K562 (cell line): ENCODE measurements around the gene AAK1. TPM values are rescaled to one million over a fixed set of nuclear protein-coding genes. Genes with fewer than 3 reads are reported as not detected.
A peak's percentile ranks its signal among the peaks of the same experiment; 100 is the strongest.

Experiments used
- ATAC-seq: fragments of 200-7000 bp; cut with Tn5 transposase; 3 replicates; pipeline ENCODE4 v1.9.1; 2020; ENCODE audit warnings: moderate library complexity
- BruUV-seq: library from RNA; stranded (reverse); fragments of 400-500 nt; replicated peaks from 2 replicates; lab custom pipeline; 2021; lab: Mats Ljungman, UMichigan
- CTCF ChIA-PET: fragments of 300-600 bp; formaldehyde crosslinking; extraction: SDS; loops from one replicate; lab custom pipeline; 2021; ENCODE audit warnings: low intra/inter-chr PET ratio; lab: Yijun Ruan, JAX
- POLR2A ChIA-PET: fragments of 300-600, 350-650 bp; sonication (Branson Sonifier 250); formaldehyde crosslinking; extraction: SDS; loops from one replicate; lab custom pipeline; 2021; ENCODE audit warnings: antibody characterized with exemption, inconsistent platforms; lab: Yijun Ruan, JAX
- DNase-seq, 4 experiments: peaks; one replicate each; pipeline versions ENCODE4 v3.0.0 to v3.0.0-alpha.2; 2011 to 2018; ENCODE audit warnings: low spot score in 3 of 4, mixed read lengths in 3 of 4; ENCODE audit errors: extremely low read depth in 1 of 4
- FAIRE-seq: peaks from 2 replicates; lab custom pipeline; 2011; peaks lifted over from hg19 to GRCh38; lab: Jason Lieb, UNC
- H2AFZ ChIP-seq: 2 replicates; pipeline ENCODE4 v1.6.0; 2011; ENCODE audit warnings: low read depth, low read length, control low read depth, inconsistent platforms
- H3K27ac ChIP-seq: fragments of 200-600 bp; 3 replicates; pipeline ENCODE4 v1.8.0; 2011; ENCODE audit warnings: low read depth, mild to moderate bottlenecking, control low read depth, inconsistent platforms, low read length, moderate library complexity, mixed read lengths; ENCODE audit errors: extremely low read depth
- H3K27me3 ChIP-seq, 2 experiments: fragments of 300-600 bp in 1 of 2; 2 replicates in 1 of 2; 3 replicates in 1 of 2; pipeline versions ENCODE4 v1.6.0 to v1.8.0; 2011; ENCODE audit warnings: inconsistent platforms in 2 of 2, low read length in 2 of 2, mild to moderate bottlenecking in 1 of 2, mixed read lengths in 1 of 2, moderate library complexity in 1 of 2; ENCODE audit not compliant: control insufficient read depth in 2 of 2, insufficient read depth in 2 of 2
- H3K36me3 ChIP-seq: fragments of 300-600 bp; 3 replicates; pipeline ENCODE4 v1.8.0; 2011; ENCODE audit warnings: mild to moderate bottlenecking, low read length, inconsistent platforms; ENCODE audit not compliant: control insufficient read depth, insufficient read depth
- H3K4me1 ChIP-seq, 2 experiments: fragments of 200-600 bp in 1 of 2; replicated peaks in 1 of 2; 2 replicates in 1 of 2; 3 replicates in 1 of 2; pipeline versions ENCODE4 v1.5.1 to v1.8.0; 2011; ENCODE audit warnings: inconsistent platforms in 2 of 2, low read length in 2 of 2, mild to moderate bottlenecking in 1 of 2, mixed read lengths in 1 of 2, moderate library complexity in 1 of 2; ENCODE audit not compliant: control insufficient read depth in 2 of 2, insufficient read depth in 2 of 2
- H3K4me2 ChIP-seq: 2 replicates; pipeline ENCODE4 v1.6.1; 2011; ENCODE audit warnings: low read length, control low read depth, inconsistent platforms, mixed read lengths; ENCODE audit not compliant: insufficient read depth
- H3K4me3 ChIP-seq: fragments of 200-600 bp; sonication (generic), shearing (Covaris generic); 2 replicates; pipeline ENCODE4 v1.5.1; 2016; ENCODE audit warnings: control low read depth, inconsistent platforms
- H3K79me2 ChIP-seq: fragments of 200-600 bp; 3 replicates; pipeline ENCODE4 v1.8.0; 2011; ENCODE audit warnings: low read length, inconsistent platforms; ENCODE audit not compliant: control insufficient read depth, insufficient read depth
- H3K9ac ChIP-seq, 2 experiments: 2 replicates each; pipeline versions ENCODE4 v1.6.0 to v1.6.1; 2011; ENCODE audit warnings: low read depth in 2 of 2, low read length in 2 of 2, control low read depth in 1 of 2, inconsistent platforms in 1 of 2, mild to moderate bottlenecking in 1 of 2, mixed read lengths in 1 of 2; ENCODE audit not compliant: insufficient read depth in 1 of 2
- H3K9me1 ChIP-seq: one replicate; pipeline ENCODE4 v1.6.0; 2011; ENCODE audit warnings: inconsistent platforms, mild to moderate bottlenecking, low read length, moderate library complexity; ENCODE audit not compliant: control insufficient read depth, insufficient read depth
- H3K9me3 ChIP-seq: replicated peaks from 2 replicates; pipeline ENCODE4 v1.5.1; 2011; ENCODE audit warnings: low read depth, low read length, inconsistent platforms; ENCODE audit not compliant: control insufficient read depth, insufficient read depth
- H4K20me1 ChIP-seq: replicated peaks from 2 replicates; pipeline ENCODE4 v1.6.1; 2011; ENCODE audit warnings: low read length, inconsistent platforms, mixed read lengths; ENCODE audit not compliant: control insufficient read depth, insufficient read depth
- CEBPB ChIP-seq: fragments of 450-650 bp; IDR thresholded peaks from 2 replicates; pipeline ENCODE4 v1.6.1; 2016; ENCODE audit warnings: missing genetic modification characterization, missing compliant biosample characterization
- CEBPG ChIP-seq, 3 experiments: fragments of 200-800 bp in 1 of 3; sonication (Bioruptor generic) in 1 of 3; sonication (generic) in 1 of 3; formaldehyde crosslinking in 1 of 3; IDR thresholded peaks in 2 of 3; conservative IDR thresholded peaks in 1 of 3; 2 replicates each; pipeline versions ENCODE4 v1.6.1 to v1.8.0; 2016 to 2022; ENCODE audit warnings: missing compliant biosample characterization in 2 of 3, missing genetic modification characterization in 2 of 3, mild to moderate bottlenecking in 1 of 3, missing genetic modification reagents in 1 of 3
- JUN ChIP-seq, 2 experiments: sonication (generic) in 1 of 2; formaldehyde crosslinking in 1 of 2; IDR thresholded peaks; 2 replicates each; pipeline versions ENCODE4 v1.6.1 to v1.8.0; 2012 to 2022; ENCODE audit warnings: borderline replicate concordance in 2 of 2, mild to moderate bottlenecking in 2 of 2, improper control_type of control experiment in 1 of 2, low read depth in 1 of 2, low read length in 1 of 2, missing genetic modification reagents in 1 of 2
- ZNF436 ChIP-seq: fragments of 250-450, 450-650 bp; sonication (Bioruptor Pico); formaldehyde crosslinking; IDR thresholded peaks from 2 replicates; pipeline ENCODE4 v1.7.0; 2020; ENCODE audit warnings: mild to moderate bottlenecking
- WGBS: fragments of 100-300 bp; shearing (Covaris generic); methylation state at CpG from one replicate; pipeline ENCODE4 v1.1.6; 2016; ENCODE audit warnings: low coverage, mixed read lengths; ENCODE audit not compliant: insufficient coverage; ENCODE audit errors: missing lambda C conversion rate; 5-methylcytosine and 5-hydroxymethylcytosine counted together
- in situ Hi-C: fragments of 300-500 bp; cut with MboI; formaldehyde crosslinking; loops from 4 replicates; pipeline ENCODE4 v1.15.0; 2018; ENCODE audit warnings: inconsistent platforms, mixed read lengths
- intact Hi-C: fragments of 100-400 bp; cut with micrococcal nuclease; formaldehyde crosslinking; loops from 2 replicates; pipeline ENCODE4 v1.14.2; 2022
- polyA plus RNA-seq, 8 experiments: library from polyadenylated mRNA; depleted of rRNA in 4 of 8; stranded (reverse) in 5 of 8; unstranded in 3 of 8; fragments of >200 nt; fragmentation: Nextera tagmentation in 2 of 8; fragmentation: Illumina TruSeq in 1 of 8; extraction: Ambion mirVana in 2 of 8; extraction: Trizol in 1 of 8; gene quantifications; 2 replicates each; pipeline versions ENCODE4 v1.2.1 to v1.2.3, GENCODE V29; 2011 to 2014; ENCODE audit warnings: inconsistent platforms in 1 of 8, missing spikeins in 1 of 8
- total RNA-seq, 7 experiments: library from RNA; depleted of rRNA in 6 of 7; stranded (reverse); fragments of >200 nt in 6 of 7; fragmentation: Illumina TruSeq in 2 of 7; extraction: Trizol in 2 of 7; gene quantifications; 2 replicates each; pipeline versions ENCODE4 v1.2.1 to v1.2.3, GENCODE V29; 2011 to 2021; ENCODE audit warnings: low replicate concordance in 1 of 7
- TF ChIP-seq, protein P1 (sequence below): fragments of 250-450 bp; sonication (Bioruptor Pico); IDR thresholded peaks from 2 replicates; pipeline ENCODE4 v1.9.0; 2021; ENCODE audit warnings: mild to moderate bottlenecking
- TF ChIP-seq, protein P2 (sequence below): sonication (generic); formaldehyde crosslinking; IDR thresholded peaks from 2 replicates; pipeline ENCODE4 v1.8.1; 2022; ENCODE audit warnings: missing genetic modification reagents

The AAK1 gene
- total and polyA plus RNA-seq, 9 of the 15 experiments (the other 6 are each of a cell fraction or from before 2014, with no cell fraction given) = 0.89 to 17.1 (median 6.0) TPM

DNA sequence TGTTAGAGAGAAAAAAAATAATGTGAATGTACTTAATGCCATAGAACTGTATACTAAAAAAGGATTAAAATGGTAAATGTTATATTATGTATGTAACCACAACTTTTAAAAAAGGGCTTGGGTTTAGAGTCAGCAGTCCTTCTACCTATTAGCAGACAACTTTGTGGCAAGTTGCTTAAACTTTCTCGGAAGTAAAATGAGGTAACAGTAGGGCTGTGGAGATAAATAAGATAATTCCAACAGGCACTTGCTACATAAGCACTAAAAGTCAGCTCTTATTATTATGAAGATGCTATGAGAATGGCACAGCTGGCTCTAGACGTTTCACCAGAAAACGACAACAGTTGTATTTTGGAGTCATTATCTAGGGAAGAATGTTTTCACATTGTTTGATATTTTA lies 31.3 kb downstream of the AAK1 start:
- no peak overlapping the region for H3K4me3 ChIP-seq
- peaks cover 0 to 15% of the 10 kb centered on the region in 2 experiments for H3K4me1 ChIP-seq
- H2AFZ ChIP-seq = 0 out of 2 replicates have a peak overlapping the region, but pooled peaks have one; percentile 33
- no peaks in the 10 kb centered on the region; the same call in 1 of the 2 replicates for H3K9me3 ChIP-seq
- no peaks in the 10 kb centered on the region for H3K79me2 ChIP-seq
- no peaks in the 10 kb centered on the region; the same call in 2 of the 3 replicates for H3K36me3 ChIP-seq
- no peak for FAIRE-seq
- TF ChIP-seq, protein P1, sequence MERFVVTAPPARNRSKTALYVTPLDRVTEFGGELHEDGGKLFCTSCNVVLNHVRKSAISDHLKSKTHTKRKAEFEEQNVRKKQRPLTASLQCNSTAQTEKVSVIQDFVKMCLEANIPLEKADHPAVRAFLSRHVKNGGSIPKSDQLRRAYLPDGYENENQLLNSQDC (CRISPR knock-in tag) = no peak
- TF ChIP-seq, protein P2, sequence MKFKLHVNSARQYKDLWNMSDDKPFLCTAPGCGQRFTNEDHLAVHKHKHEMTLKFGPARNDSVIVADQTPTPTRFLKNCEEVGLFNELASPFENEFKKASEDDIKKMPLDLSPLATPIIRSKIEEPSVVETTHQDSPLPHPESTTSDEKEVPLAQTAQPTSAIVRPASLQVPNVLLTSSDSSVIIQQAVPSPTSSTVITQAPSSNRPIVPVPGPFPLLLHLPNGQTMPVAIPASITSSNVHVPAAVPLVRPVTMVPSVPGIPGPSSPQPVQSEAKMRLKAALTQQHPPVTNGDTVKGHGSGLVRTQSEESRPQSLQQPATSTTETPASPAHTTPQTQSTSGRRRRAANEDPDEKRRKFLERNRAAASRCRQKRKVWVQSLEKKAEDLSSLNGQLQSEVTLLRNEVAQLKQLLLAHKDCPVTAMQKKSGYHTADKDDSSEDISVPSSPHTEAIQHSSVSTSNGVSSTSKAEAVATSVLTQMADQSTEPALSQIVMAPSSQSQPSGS (CRISPR knock-in tag) = no peak
- TF ChIP-seq JUN (IDR thresholded peaks at IDR 0.05; ENCODE audit: borderline replicate concordance, low read depth, low read length) (no peak), JUN (CRISPR knock-in tag; IDR thresholded peaks at IDR 0.05; ENCODE audit: borderline replicate concordance) (no peak), CEBPB (tag) (peak; percentile 60; the same call in 1 of the 2 replicates), CEBPG (CRISPR knock-in tag; IDR thresholded peaks at IDR 0.05) (no peak), CEBPG (tag; conservative IDR thresholded peaks at IDR 0.05 in 1 of 2, IDR thresholded peaks at IDR 0.05 in 1 of 2) (peak in 1 of 2 experiments; percentile 72; a peak in 2 of 4 replicates), ZNF436 (CRISPR knock-in tag) (no peak)
- 9% methylated on average over 3 of the region's 3 CpGs for WGBS
- no peaks in the 10 kb centered on the region for H3K27me3 ChIP-seq
- CTCF ChIA-PET = no interaction called here
- intact Hi-C loops = no loop called here
- no peak overlapping the region for H3K9ac ChIP-seq
- no peak overlapping the region; the same call in 2 of the 3 replicates for H3K27ac ChIP-seq
- no TSS peak for BruUV-seq
- in situ Hi-C loops = no loop called here
- POLR2A ChIA-PET = no interaction called here
- H4K20me1 ChIP-seq = no peaks in the 10 kb centered on the region
- no peaks in the 10 kb centered on the region for H3K9me1 ChIP-seq
- ATAC-seq = peak; percentile 23; the same call in 1 of the 3 replicates
- peak overlapping the region; percentile 8; the same call in 1 of the 2 replicates for H3K4me2 ChIP-seq
- DNase-seq = no peak
